Activated T-helper 2 cell treated with anti-CD3 and anti-CD28 coated beads, Interferon-gamma antibody, Interleukin-2, Interleukin-4, amounts not matched to agents 10 μg/mL and 5 μg/mL and 100 μg/mL, durations not matched to agents 14 hours and 24 hours and 36 hours (primary cell): ENCODE results near the gene MCAM. TPM values are rescaled to one million over a fixed set of nuclear protein-coding genes. Genes with fewer than 3 reads are reported as not detected.

ENCODE experiments used
- total RNA-seq: library from RNA; stranded (reverse); gene quantifications from 2 replicates; pipeline ENCODE4 v1.2.3, GENCODE V29; 2022

Gene MCAM
- total RNA-seq, 1 donor from 2014 or later = 6.0 TPM

Other genes starting within 250 kb of the MCAM start
- 24.3 and 25.8 TPM in 2 replicates for gene VPS11, start 249.3 kb downstream of the MCAM start, total RNA-seq
- 57.4 and 59.0 TPM in 2 replicates for gene HMBS, start 232.2 kb downstream of the MCAM start, total RNA-seq
- gene DPAGT1, start 215.3 kb downstream of the MCAM start, total RNA-seq = 82.2 and 83.4 TPM in 2 replicates
- 24.6 and 25.2 TPM in 2 replicates for gene C2CD2L, start 209.8 kb downstream of the MCAM start, total RNA-seq
- gene HINFP, start 195.6 kb downstream of the MCAM start, total RNA-seq = 29.8 and 35.5 TPM in 2 replicates
- gene ABCG4, start 168.1 kb downstream of the MCAM start, total RNA-seq = 0.11 and 0.16 TPM in 2 replicates
- 26.4 and 31.6 TPM in 2 replicates for gene NLRX1, start 148.4 kb downstream of the MCAM start, total RNA-seq
- 0.48 and 0.57 TPM in 2 replicates for gene NHERF4, start 131.7 kb downstream of the MCAM start, total RNA-seq
- 38.6 and 39.6 TPM in 2 replicates for gene CBL, start 110.8 kb downstream of the MCAM start, total RNA-seq
- 29.9 and 32.6 TPM in 2 replicates for gene RNF26, start 17.4 kb upstream of the MCAM start, total RNA-seq
- gene C1QTNF5, start 23.8 kb upstream of the MCAM start, total RNA-seq = not detected in 2 replicates
- gene MFRP, start 29.6 kb upstream of the MCAM start, total RNA-seq = not detected in 2 replicates
- 1.0 and 1.1 TPM in 2 replicates for gene USP2, start 64.6 kb upstream of the MCAM start, total RNA-seq
- 35.2 and 37.3 TPM in 2 replicates for gene THY1, start 106.0 kb upstream of the MCAM start, total RNA-seq